HG02588 (cell line): Measurements from ENCODE around the gene HOXC11.

Source experiments
- ATAC-seq: cut with Tn5 transposase; IDR thresholded peaks from one replicate; pipeline ENCODE4 v1.9.1; 2021; ENCODE audit warnings: mild to moderate bottlenecking, moderate library complexity; ENCODE audit not compliant: unreplicated experiment

The HOXC11 gene

GRCh38 chr12:54020591-54021405 lies 47.9 kb downstream of the HOXC11 start:
- ATAC-seq: no peak

- no peak for ATAC-seq
Observed at GRCh38 chr12:54021432-54022013, 48.6 kb downstream of the HOXC11 start.

DNA sequence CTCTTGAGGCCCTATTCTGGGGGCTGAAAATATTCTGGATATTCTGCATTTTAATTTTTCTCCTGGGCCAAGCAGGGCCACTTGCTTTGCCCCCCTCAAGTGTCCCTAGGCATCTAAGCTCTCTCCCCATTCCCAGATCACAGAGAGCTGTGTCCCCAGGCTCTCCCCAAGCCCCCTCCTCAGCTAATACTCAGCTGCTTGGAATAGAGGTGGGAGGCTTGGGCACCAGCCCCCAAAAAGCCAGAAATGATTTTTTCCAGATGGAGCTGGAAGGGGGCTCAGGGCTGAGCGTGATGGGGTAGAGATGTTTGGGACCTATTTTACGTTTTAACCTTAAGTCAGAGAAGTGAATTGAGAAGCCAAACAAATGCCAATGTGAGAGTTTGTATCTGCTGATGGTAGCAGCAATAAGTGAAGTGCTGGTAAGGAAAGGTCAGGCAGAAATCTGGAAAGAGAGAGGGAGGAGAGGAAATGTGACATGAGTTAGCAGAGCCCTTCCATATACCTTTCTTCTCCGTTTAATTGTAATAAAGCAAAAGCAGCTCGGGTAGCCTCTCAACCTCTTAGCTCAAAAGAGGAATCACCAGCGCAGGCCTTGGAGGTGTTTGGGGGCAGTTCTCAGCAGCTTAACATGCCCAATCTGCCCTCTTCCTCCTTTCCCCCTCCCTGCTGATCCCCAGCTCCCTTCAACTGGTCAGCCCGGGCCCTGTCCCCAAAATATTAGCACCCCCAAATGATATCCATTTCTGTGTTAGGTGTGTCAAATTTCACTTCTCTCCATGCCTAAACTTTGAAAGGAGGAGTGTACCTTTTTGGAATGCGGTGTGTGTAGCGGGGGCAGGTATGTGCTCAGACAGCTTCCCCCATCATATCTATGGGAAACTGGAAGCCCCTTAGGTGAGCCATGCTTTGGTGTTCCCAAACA lies 50.3 kb downstream of the HOXC11 start:
- ATAC-seq: no peak

GRCh38 chr12:54024127-54024526 lies 51.2 kb downstream of the HOXC11 start:
- ATAC-seq: no peak

DNA sequence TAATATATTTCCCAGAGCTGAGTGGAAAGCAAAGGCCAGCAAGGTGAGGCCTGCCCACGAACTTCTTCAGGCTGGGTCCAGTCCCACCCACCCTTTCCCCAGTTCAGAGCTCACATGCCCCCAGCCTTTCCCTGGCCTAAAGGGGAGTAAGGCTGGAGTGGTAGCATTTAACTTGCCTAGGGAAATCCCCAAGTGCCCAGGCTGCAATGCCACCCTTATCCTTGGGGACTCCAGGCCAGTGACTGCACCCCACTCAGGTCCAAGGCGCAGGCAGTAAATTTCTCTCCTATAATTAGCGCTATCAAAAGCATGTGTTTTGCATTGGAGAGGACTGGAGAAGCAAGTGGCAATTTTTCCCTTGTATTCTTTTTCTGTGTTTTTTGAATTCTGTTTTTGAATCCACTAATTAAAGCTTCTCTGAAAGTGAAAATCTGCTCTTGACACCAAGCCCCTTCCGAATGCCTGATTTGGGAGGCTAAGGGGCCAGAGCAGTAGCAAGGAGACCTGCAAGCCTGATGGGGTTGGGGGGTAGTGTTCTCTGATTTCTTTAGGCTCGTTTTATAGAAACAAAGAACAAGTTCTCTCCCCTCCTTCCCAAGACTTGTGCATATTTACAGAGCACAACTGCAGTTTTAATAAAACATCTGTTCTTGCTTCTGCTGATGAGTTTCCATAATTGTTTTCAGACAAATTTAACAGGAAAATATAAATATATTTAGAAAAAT lies 51.8 kb downstream of the HOXC11 start:
- no peak for ATAC-seq

GRCh38 chr12:54025499-54026405 lies 52.8 kb downstream of the HOXC11 start:
- ATAC-seq: no peak

- ATAC-seq: no peak
Observed at GRCh38 chr12:54026640-54027441, 53.9 kb downstream of the HOXC11 start.
